Measurements from ENCODE around the gene CCBE1.

CCBE1 gene

GRCh38 chr18:59685501-59685900 is 11.7 kb downstream of the CCBE1 start:
- peak; percentile 17 for DNase-seq (ENCODE audit: low read depth)
- TF ChIP-seq, protein P1, sequence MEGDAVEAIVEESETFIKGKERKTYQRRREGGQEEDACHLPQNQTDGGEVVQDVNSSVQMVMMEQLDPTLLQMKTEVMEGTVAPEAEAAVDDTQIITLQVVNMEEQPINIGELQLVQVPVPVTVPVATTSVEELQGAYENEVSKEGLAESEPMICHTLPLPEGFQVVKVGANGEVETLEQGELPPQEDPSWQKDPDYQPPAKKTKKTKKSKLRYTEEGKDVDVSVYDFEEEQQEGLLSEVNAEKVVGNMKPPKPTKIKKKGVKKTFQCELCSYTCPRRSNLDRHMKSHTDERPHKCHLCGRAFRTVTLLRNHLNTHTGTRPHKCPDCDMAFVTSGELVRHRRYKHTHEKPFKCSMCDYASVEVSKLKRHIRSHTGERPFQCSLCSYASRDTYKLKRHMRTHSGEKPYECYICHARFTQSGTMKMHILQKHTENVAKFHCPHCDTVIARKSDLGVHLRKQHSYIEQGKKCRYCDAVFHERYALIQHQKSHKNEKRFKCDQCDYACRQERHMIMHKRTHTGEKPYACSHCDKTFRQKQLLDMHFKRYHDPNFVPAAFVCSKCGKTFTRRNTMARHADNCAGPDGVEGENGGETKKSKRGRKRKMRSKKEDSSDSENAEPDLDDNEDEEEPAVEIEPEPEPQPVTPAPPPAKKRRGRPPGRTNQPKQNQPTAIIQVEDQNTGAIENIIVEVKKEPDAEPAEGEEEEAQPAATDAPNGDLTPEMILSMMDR (IDR thresholded peaks at IDR 0.05; ENCODE audit: low read length, missing control alignments) = no peak

DNA sequence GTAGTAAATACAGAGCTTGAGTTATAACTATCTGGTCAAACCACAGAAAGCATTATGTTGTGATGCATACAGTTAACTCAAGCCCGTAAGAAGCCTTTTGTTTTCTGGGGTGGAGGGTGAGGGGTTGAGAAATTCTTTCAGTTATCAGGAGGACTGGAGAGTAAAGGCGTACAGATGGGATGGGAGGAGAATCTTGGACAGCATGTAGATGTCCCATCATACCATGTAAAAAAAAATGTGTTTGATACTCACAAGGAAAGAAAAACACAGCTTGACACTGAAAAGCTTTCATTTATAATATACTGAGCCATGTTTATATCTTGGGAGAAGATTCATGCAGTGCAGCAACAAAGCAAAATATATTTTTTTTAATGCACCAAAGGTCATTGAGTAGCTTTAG is 12.4 kb downstream of the CCBE1 start:
- DNase-seq (ENCODE audit: low read depth) = no peak
- no peak overlapping the region for H3K4me3 ChIP-seq (replicated peaks; ENCODE audit: low read depth, low read length)
- TF ChIP-seq, protein P1 (IDR thresholded peaks at IDR 0.05; ENCODE audit: low read length, missing control alignments) = no peak

More at GRCh38 chr18:59685501-59685900, 11.7 kb downstream of the CCBE1 start:
- no peak overlapping the region for H3K4me3 ChIP-seq (replicated peaks; ENCODE audit: low read depth, low read length)

- H3K4me3 ChIP-seq (replicated peaks; ENCODE audit: low read depth, low read length) = no peak overlapping the region
- DNase-seq (ENCODE audit: low read depth) = no peak
- TF ChIP-seq, protein P1 (IDR thresholded peaks at IDR 0.05; ENCODE audit: low read length, missing control alignments) = no peak
Measured at GRCh38 chr18:59681521-59682004, 15.7 kb downstream of the CCBE1 start.

GRCh38 chr18:59681051-59681450 is 16.2 kb downstream of the CCBE1 start:
- DNase-seq (ENCODE audit: low read depth) = no peak
- no peak overlapping the region for H3K4me3 ChIP-seq (replicated peaks; ENCODE audit: low read depth, low read length)
- TF ChIP-seq, protein P1 (IDR thresholded peaks at IDR 0.05; ENCODE audit: low read length, missing control alignments) = no peak

GRCh38 chr18:59675346-59675745 is 21.9 kb downstream of the CCBE1 start:
- no peak overlapping the region for H3K4me3 ChIP-seq (replicated peaks; ENCODE audit: low read depth, low read length)
- TF ChIP-seq, protein P1 (IDR thresholded peaks at IDR 0.05; ENCODE audit: low read length, missing control alignments) = no peak
- no peak for DNase-seq (ENCODE audit: low read depth)

GRCh38 chr18:59674903-59675270 is 22.3 kb downstream of the CCBE1 start:
- TF ChIP-seq, protein P1 (IDR thresholded peaks at IDR 0.05; ENCODE audit: low read length, missing control alignments) = no peak
- DNase-seq (ENCODE audit: low read depth) = no peak
- no peak overlapping the region for H3K4me3 ChIP-seq (replicated peaks; ENCODE audit: low read depth, low read length)

DNA sequence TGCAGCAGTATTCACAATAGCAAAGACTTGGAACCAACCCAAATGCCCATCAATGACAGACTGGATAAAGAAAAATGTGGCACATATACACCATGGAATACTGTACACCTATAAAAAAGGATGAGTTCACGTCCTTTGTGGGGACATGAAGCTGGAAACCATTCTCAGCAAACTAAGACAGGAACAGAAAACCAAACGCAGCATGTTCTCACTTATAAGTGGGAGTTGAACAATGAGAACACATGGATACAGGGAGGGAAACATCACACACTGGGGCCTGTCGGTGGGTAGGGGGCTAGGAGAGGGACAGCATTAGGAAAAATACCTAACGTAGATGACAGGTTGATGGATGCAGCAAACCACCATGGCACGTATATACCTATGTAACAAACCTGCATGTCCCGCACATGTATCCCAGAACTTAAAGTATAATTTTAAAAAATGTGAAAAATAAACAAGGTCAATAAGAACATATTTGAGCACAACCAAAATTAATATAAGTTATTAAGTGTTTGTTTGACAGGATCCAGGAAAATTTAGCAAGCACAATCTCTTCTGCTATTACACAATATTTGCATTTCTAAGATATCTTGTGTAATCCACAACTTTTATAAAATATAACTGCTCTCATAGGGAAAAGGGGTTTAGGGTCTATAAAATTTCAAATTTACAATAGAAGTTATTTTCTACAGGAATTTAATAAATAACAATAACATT is 22.9 kb downstream of the CCBE1 start:
- no peak overlapping the region for H3K4me3 ChIP-seq (replicated peaks; ENCODE audit: low read depth, low read length)

More for the DNA sequence above, 22.9 kb downstream of the CCBE1 start:
- DNase-seq (ENCODE audit: low read depth) = no peak
- TF ChIP-seq, protein P1 (IDR thresholded peaks at IDR 0.05; ENCODE audit: low read length, missing control alignments) = no peak

Measured in fibroblast of pulmonary artery (primary cell).